Transverse colon (tissue), 3 donors: ENCODE data around the gene NAB2.

ENCODE experiments used
- POLR2A ChIP-seq: fragments of 450-650 bp; IDR thresholded peaks from one replicate; pipeline ENCODE4 v1.6.1; 2016; ENCODE audit warnings: antibody characterized with exemption, mild to moderate bottlenecking, moderate library complexity
- TF ChIP-seq, protein P1 (sequence below), 5 experiments: fragments of 200-600 bp in 3 of 5; fragments of 450-650 bp in 2 of 5; sonication (generic) in 3 of 5; IDR thresholded peaks; 1 replicate in 2 of 5; 2 replicates in 3 of 5; pipeline ENCODE4 v1.5.1; 2016 to 2017; ENCODE audit warnings: antibody characterized with exemption in 5 of 5, inconsistent platforms in 3 of 5, mild to moderate bottlenecking in 2 of 5, moderate library complexity in 1 of 5

DNA sequence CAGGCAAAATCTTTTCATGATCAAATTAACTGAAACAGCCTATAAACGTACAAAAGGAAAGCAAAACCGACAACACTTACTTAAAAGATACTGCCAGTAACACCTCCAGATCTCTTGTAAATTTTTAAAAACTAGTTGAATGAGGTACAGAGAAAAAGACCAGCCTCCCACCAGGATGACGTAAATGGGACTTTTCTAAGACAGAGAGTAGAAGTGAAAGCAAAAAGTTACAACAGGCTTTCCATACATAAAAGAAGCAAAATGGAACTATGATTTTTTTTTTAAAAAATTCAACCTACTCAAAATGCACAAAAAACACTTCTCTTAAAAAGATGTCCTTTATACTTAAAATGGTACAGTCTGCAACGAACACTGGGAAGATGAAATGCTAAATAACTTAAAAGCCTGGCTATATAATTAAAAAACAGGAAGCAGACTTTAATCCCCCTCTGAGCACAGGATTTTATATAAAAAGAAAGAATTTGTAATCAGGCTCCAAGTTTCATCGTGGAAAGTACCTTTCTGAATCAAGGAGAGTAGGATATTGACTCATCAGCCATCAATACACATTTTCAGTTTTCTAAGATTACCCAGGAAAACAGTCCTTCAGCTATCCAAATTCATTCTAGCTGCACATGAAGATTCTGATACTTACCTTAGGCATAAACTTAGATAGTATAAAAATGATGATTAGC, 24.8 kb upstream of the NAB2 start:
- TF ChIP-seq, protein P1, sequence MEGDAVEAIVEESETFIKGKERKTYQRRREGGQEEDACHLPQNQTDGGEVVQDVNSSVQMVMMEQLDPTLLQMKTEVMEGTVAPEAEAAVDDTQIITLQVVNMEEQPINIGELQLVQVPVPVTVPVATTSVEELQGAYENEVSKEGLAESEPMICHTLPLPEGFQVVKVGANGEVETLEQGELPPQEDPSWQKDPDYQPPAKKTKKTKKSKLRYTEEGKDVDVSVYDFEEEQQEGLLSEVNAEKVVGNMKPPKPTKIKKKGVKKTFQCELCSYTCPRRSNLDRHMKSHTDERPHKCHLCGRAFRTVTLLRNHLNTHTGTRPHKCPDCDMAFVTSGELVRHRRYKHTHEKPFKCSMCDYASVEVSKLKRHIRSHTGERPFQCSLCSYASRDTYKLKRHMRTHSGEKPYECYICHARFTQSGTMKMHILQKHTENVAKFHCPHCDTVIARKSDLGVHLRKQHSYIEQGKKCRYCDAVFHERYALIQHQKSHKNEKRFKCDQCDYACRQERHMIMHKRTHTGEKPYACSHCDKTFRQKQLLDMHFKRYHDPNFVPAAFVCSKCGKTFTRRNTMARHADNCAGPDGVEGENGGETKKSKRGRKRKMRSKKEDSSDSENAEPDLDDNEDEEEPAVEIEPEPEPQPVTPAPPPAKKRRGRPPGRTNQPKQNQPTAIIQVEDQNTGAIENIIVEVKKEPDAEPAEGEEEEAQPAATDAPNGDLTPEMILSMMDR (IDR thresholded peaks at IDR 0.05), result no peak
- TF ChIP-seq POLR2A, result no peak
